GM18861 (cell line): ENCODE results near the gene RASA4B.
"Not testable (repeated sequence)": the region's sequence is repeated elsewhere in the genome, so short reads cannot be mapped to it uniquely, and the experiment has no call there.

ENCODE experiments used
- ATAC-seq: cut with Tn5 transposase; IDR thresholded peaks from one replicate; pipeline ENCODE4 v1.9.1; 2021; ENCODE audit not compliant: unreplicated experiment

RASA4B gene

DNA sequence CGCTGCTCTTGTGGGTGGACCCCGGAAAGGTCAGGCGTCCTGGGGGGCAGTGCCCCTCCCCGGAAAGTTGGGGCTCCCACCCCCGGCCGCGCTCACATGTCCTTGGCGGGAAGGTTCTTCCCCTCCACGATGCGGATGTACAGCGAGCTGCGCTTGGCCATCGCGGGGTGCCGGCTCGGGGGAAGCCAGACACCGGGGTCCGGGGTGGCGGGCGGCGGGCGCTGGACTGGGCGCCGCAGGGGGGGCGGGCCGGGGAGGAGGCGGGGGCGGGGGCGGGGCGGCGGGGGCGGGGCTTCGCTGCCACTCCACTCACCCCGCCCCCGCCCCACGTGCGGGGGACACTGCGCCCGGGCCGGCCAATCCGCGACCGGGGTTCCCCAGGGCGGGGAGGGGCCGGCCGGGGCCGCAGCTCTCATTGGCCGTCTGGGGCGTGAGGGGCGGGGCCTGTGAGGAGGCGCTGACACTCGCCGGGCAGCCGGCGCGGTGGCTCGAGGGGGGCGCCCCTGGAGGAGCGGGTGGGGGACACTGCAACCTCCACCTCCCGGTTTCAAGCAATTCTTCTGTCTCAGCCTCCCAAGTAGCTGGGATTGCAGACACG is at the start of gene RASA4B:
TSS of gene RASA4B (minus strand) at position 228 of the 598 bp plus-strand sequence. CDS start at position 161, 67 bp downstream.
- ATAC-seq, result peak; percentile 47

DNA sequence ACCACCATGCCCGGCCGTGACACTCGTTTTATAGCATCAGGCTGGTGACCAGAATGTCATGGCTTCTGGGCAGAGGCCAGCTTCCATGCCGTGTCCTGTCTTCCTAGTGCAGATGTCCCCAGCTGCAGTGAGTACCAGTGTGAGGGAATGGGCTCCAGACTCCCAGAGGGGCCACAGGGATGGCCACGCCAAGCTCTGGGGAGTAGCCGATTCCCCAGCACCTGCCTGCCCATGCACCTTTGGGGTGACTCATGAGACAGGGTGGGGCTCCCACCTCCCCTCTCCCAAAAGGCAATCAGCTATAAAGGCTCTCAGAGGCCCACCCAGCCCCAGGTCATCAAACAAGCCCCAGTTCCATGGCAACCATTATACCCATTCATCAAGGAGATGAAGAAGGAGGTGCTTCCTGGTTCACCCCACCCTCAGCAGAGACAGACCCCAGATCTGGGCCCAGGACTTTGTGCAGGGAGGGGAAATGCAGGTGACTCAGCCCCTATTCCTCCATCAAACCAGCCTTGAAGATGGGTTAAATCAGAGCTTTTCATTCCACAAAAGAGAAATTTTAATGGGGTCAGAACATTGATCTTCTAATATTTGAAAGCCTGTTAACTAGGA is 33.3 kb upstream of the RASA4B start, which contains the start of gene SPDYE2:
TSS of gene SPDYE2 (plus strand) at position 419 of the 615 bp plus-strand sequence. CDS start 2,030 bp downstream, outside the sequence.
- not testable (repeated sequence) for ATAC-seq

DNA sequence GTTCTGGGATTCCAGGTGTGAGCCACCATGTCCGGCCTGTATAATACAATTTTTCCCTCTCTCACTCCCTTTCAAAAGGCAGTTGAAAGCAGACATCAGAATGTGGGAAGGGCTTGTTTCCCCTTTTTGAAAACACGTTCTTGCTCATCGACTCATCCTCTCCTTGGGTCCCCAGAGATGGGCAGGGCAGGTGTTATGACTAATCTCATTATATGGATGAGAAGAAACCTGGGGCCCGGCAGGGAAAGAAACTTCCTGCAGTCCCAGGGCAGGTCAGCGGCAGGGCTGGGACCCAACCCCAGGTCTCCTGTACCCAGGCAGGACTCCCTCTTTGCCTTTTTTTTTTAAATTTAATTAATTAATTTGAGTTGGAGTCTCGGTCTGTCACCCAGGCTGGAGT is 28.8 kb upstream of the RASA4B start:
- peak; percentile 75 for ATAC-seq

GRCh38 chr7:102545288-102545687 is 27.7 kb upstream of the RASA4B start:
- ATAC-seq, result not testable (repeated sequence)

DNA sequence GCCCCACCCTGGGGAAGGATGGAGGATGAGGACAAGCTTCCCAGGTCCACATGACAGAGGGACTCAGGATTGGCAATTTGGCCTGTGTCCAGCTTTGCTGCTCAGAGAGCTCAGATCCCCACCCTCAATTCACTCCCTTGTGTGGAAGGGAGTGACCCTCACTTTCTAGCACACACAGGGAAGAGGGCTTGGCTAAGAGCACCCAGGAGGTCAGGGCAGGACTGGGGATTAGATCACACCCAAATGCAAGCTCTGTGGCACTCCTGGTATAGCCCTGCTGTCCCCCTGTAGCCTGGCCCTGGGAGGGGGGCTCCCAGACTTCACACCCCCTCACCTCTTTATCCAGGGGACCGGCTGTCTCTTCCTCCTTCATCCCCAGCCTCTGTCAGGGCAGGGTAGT is 26.8 kb upstream of the RASA4B start:
- not testable (repeated sequence) for ATAC-seq

DNA sequence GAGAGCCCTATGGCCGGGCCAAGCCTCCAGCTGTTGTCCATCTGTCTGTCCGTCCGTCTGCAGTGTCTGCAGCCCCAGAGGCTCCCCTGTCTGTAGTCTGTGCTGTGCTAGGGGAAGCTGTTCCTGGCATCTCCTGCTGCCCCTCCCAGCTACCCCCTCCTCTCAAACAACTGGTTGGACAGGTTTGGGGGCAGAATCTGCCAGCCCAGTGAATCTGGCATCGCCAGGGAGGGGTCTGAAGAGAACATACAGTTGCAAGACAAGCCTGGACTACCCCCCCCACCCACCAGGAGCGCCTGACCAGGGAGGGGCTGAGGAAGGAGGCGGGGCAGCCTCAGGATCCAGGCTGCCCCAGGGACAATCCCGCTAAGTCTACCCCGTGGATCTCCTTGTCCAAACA is 26.0 kb upstream of the RASA4B start, which contains the start of gene UPK3BL2:
TSS of gene UPK3BL2 (minus strand) at position 101 of the 400 bp plus-strand sequence. CDS start at position 41, 60 bp downstream.
- ATAC-seq, result not testable (repeated sequence)

DNA sequence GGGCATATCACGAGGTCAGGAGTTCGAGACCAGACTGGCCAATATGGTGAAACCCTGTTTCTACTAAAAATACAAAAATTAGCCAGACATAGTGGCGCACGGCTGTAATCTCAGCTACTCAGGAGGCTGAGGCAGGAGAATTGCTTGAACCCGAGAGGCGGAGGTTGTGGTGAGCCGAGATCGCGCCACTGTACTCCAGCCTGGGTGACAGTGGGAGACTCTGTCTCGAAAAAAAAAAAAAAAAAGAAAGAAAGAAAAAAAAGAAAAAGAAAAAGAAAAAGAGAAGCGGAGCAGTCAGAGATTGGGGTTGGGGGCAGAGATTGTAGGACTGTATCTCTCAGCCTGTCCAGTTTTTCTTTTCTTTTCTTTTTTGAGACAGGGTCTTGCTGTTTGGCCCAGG is 25.2 kb upstream of the RASA4B start:
- not testable (repeated sequence) for ATAC-seq

DNA sequence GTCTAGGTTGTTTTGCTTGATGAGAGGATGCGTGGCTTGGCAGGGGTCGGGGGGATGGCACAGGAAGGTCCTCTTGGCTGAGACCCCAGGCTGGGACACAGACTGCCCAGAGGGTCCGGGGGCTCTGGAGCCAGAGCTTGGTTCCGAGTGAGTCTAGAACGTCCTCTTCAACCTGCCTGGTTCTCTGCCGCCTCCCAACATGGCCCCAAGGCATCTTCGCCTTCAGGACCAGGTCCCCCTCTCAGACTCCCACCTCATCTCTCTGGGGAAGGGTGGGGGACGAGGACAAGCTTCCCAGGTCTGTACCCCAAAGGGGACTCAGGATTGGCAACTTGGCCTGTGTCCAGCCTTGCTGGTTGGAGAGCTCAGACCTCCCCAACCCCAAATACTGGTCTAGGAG is 24.5 kb upstream of the RASA4B start:
- ATAC-seq, result not testable (repeated sequence)

DNA sequence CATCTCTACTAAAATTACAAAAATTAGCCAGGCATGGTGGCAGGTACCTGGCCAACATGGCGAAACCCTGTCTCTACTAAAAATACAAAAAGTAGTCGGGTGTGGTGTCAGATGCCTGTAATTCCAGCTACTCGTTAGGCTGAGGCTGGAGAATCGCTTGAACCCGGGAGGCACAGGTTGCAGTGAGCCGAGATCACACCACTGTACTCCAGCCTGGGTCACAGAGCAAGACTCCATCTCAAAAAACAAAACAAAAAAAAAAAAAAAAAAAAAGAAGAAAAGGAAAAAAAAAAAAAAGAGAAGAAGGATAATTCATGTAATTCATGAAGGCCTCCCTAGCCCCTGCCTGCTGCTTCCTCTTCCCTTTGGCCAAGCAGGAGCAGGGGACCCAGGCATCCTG is 23.0 kb upstream of the RASA4B start:
- not testable (repeated sequence) for ATAC-seq

GRCh38 chr7:102535062-102535615 is 17.6 kb upstream of the RASA4B start:
- ATAC-seq, result not testable (repeated sequence)

DNA sequence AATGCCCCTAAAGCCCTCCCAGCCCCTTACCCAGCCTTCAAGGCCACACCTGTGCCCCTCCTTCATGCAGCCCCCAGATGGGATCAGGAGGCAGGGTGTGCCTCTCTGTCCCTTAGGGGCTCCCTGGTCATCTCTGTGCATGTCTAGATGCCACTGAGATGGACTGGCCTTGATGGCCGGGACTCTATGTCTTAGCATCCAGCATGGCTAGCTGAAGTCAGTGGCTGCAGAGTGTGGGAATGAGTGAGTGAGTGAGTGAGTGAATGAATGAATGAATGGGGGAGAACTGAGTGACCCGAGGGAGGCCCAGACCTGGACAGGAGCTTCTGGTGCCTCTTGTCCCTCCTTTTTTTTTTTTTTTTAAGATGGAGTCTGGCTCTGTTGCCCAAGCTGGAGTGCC is 14.6 kb upstream of the RASA4B start:
- not testable (repeated sequence) for ATAC-seq

- not testable (repeated sequence) for ATAC-seq
These were observed 14.0 kb upstream of the RASA4B start for GRCh38 chr7:102531583-102531982.

- not testable (repeated sequence) for ATAC-seq
These were observed 10.5 kb upstream of the RASA4B start for GRCh38 chr7:102527822-102528793.

GRCh38 chr7:102527182-102527581 is 9.6 kb upstream of the RASA4B start:
- ATAC-seq, result not testable (repeated sequence)

GRCh38 chr7:102524803-102525202 is 7.2 kb upstream of the RASA4B start:
- not testable (repeated sequence) for ATAC-seq

DNA sequence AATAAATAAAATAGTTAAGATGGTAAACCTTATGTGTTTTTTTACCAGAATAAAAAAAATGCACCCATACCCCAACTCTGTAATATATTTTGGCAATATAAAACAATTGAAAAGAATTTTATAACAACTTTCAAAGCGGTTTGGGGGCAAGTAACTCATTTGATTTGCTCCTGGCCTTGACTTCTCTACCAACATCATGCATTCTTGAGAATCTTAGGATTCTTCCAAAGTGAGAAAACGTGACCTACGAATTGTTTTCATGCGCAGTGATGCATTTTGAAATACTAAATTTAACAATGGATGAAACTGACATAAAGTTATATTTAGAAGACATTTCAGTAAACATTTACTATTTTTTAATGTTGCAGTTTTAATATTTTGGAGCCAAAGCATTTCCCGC is 3.2 kb upstream of the RASA4B start:
- ATAC-seq, result not testable (repeated sequence)

- ATAC-seq, result not testable (repeated sequence)
These were observed 626 bp downstream of the RASA4B start for GRCh38 chr7:102516951-102517350.

DNA sequence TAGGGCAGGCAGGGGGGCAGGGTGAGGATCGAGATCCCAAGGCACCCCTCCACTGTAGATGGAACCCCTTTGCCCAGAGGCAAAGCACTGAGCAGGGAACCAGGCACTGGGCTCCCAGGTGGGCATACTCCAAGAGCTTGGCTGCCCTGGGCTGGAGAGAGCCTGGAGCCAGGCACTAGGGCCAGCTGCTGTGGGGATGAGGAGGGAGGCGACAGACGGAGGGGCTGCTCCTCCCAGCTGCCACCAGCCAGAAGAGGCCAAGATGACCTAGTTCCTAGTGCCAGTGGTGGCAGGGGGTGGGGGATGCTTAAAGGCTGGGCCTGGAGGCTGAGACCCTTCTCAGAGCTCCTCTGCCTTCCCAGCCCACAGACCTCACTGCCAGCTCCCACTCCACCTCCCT is 1.7 kb downstream of the RASA4B start:
- ATAC-seq, result not testable (repeated sequence)

- ATAC-seq, result peak; percentile 63
These were observed 2.5 kb downstream of the RASA4B start for GRCh38 chr7:102514881-102515721.
